ENCODE results near the gene GRAMD4. TPM values are rescaled to one million over a fixed set of nuclear protein-coding genes. Genes with fewer than 3 reads are reported as not detected.

Gene GRAMD4
- polyA plus RNA-seq, 4 donors: 30.5 to 64.9 (median 40.9) TPM

DNA sequence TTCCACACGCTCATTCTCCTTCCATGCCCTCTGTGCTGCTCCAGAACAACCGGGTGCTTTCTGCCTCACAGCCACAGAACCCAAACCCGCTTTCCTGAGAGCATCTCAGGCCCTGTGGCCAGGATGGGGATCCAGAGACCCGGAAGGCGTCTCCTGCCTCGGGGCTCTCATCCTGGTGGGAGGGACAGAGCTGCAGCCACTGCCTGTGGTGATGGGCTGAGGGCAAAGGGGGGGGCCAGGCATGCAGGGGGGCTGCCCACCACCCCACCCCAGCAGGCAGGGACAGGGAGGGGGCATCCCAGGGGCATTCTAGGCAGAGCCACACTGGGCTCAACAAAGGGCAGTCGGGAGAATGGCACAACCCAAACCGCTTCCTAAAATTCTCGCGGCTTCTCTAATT is 76.4 kb downstream of the GRAMD4 start:
- FAIRE-seq (no peak), DNase-seq (no peak)
- WGBS, 3 donors: 87 to 95% (median 93%) methylated on average over 10 of the region's 10 CpGs
- no peaks in the 10 kb centered on the region for H3K9me3 ChIP-seq (ENCODE audit: control insufficient read depth in 2 of 2, insufficient read depth in 1 of 2, low read depth in 1 of 2, low read length in 1 of 2)
- peaks cover 43 to 96% (median 51%) of the 10 kb centered on the region in 3 donors for H3K36me3 ChIP-seq (ENCODE audit: control insufficient read depth in 3 of 3, insufficient read depth in 2 of 3, low read depth in 1 of 3, low read length in 3 of 3)
- H3K4me3 ChIP-seq (ENCODE audit: low read depth in 1 of 3, low read length in 3 of 3): no peak overlapping the region
- H3K4me1 ChIP-seq (ENCODE audit: control insufficient read depth in 3 of 3, insufficient read depth in 2 of 3, low read depth in 1 of 3, low read length in 2 of 3): no peaks in the 10 kb centered on the region
- H3K27me3 ChIP-seq (ENCODE audit: control insufficient read depth in 3 of 3, insufficient read depth in 3 of 3, low read length in 3 of 3): no peaks in the 10 kb centered on the region
- no peak overlapping the region for H3K27ac ChIP-seq (ENCODE audit: low read depth in 1 of 3, low read length in 2 of 3)

DNA sequence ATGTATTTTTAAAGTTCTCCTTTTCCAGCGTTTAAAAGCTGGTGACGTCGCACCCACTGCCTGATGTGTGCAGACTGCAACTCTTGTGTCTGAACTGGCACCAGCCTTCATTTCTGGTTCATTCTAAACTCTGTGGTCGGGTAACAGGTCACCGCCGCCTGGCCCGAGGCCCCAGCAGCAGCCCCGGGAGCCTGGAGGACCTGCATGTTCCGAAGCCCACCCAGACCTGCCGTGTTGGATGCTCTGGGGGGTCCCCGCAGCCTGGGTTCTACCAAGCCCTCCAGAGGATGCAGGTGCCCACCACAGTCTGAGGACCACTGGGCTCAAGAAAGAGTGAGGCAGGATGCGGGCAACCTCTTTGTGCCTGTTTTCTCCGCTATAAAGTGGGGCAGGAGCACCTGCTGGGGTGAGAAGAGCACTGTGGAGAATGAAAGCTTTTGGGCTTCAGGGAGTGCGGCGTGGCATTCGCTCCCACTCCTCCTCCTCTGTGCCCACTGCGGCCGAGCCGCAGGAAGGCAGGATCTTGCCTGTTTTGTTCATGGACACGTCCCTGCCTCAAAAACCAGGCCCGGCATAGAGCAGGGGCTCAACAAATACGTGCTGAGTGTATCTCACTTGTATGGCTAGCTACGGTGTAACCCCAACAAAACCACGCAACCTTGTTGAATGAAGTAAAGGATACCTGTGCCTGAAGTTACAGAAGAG is 77.8 kb downstream of the GRAMD4 start:
- WGBS, 3 donors: 91 to 94% (median 91%) methylated on average over 21 to 24 of the region's 24 CpGs
- Histone ChIP-seq H3K27me3 (ENCODE audit: control insufficient read depth in 3 of 3, insufficient read depth in 3 of 3, low read length in 3 of 3) (no peaks in the 10 kb centered on the region), H3K4me3 (ENCODE audit: low read depth in 1 of 3, low read length in 3 of 3) (no peak overlapping the region), H3K9me3 (ENCODE audit: control insufficient read depth in 2 of 2, insufficient read depth in 1 of 2, low read depth in 1 of 2, low read length in 1 of 2) (no peaks in the 10 kb centered on the region), H3K36me3 (ENCODE audit: control insufficient read depth in 3 of 3, insufficient read depth in 2 of 3, low read depth in 1 of 3, low read length in 3 of 3) (peaks cover 44 to 95% (median 47%) of the 10 kb centered on the region in 3 donors), H3K27ac (ENCODE audit: low read depth in 1 of 3, low read length in 2 of 3) (no peak overlapping the region), H3K4me1 (ENCODE audit: control insufficient read depth in 3 of 3, insufficient read depth in 2 of 3, low read depth in 1 of 3, low read length in 2 of 3) (no peaks in the 10 kb centered on the region)
- no peak for FAIRE-seq
- no peak for DNase-seq

DNA sequence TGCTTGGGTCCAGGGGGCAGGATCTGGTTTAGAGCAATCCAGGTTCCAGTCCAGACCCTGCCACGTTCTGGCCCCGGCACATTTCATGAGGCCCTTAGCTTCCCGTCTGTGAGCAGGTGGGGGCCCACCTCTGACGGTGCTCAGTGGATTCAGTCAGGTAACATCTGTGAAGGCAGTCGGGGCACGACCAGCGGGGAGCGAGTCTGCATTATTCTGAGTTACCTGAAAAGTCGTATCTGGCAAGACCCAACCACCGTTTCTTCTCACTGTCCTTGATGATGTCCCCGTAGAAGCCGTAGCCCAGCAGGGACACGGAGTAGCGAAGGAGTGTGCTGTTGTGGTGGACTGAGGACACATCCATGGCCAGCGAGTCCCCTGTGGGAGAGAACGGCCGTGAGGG is 78.9 kb downstream of the GRAMD4 start:
- FAIRE-seq (no peak), DNase-seq (no peak)
- peaks cover 53 to 95% (median 53%) of the 10 kb centered on the region in 3 donors for H3K36me3 ChIP-seq (ENCODE audit: control insufficient read depth in 3 of 3, insufficient read depth in 2 of 3, low read depth in 1 of 3, low read length in 3 of 3)
- H3K4me1 ChIP-seq (ENCODE audit: control insufficient read depth in 3 of 3, insufficient read depth in 2 of 3, low read depth in 1 of 3, low read length in 2 of 3): no peaks in the 10 kb centered on the region
- no peaks in the 10 kb centered on the region for H3K9me3 ChIP-seq (ENCODE audit: control insufficient read depth in 2 of 2, insufficient read depth in 1 of 2, low read depth in 1 of 2, low read length in 1 of 2)
- no peak overlapping the region for H3K27ac ChIP-seq (ENCODE audit: low read depth in 1 of 3, low read length in 2 of 3)
- 93 to 95% (median 94%) methylated on average over 17 of the region's 17 CpGs for WGBS, 3 donors
- H3K27me3 ChIP-seq (ENCODE audit: control insufficient read depth in 3 of 3, insufficient read depth in 3 of 3, low read length in 3 of 3): no peaks in the 10 kb centered on the region
- no peak overlapping the region for H3K4me3 ChIP-seq (ENCODE audit: low read depth in 1 of 3, low read length in 3 of 3)

GRCh38 chr22:46701262-46701661 is 81.1 kb downstream of the GRAMD4 start:
- Histone ChIP-seq H3K27ac (ENCODE audit: low read depth in 1 of 3, low read length in 2 of 3) (no peak overlapping the region), H3K27me3 (ENCODE audit: control insufficient read depth in 3 of 3, insufficient read depth in 3 of 3, low read length in 3 of 3) (no peaks in the 10 kb centered on the region), H3K9me3 (ENCODE audit: control insufficient read depth in 2 of 2, insufficient read depth in 1 of 2, low read depth in 1 of 2, low read length in 1 of 2) (no peaks in the 10 kb centered on the region), H3K36me3 (ENCODE audit: control insufficient read depth in 3 of 3, insufficient read depth in 2 of 3, low read depth in 1 of 3, low read length in 3 of 3) (peaks cover 37 to 89% (median 38%) of the 10 kb centered on the region in 3 donors), H3K4me3 (ENCODE audit: low read depth in 1 of 3, low read length in 3 of 3) (no peak overlapping the region), H3K4me1 (ENCODE audit: control insufficient read depth in 3 of 3, insufficient read depth in 2 of 3, low read depth in 1 of 3, low read length in 2 of 3) (no peaks in the 10 kb centered on the region)
- 92 to 94% (median 93%) methylated on average over 33 of the region's 33 CpGs for WGBS, 3 donors
- FAIRE-seq (no peak), DNase-seq (no peak)

- DNase-seq (no peak), FAIRE-seq (no peak)
- H3K4me1 ChIP-seq (ENCODE audit: control insufficient read depth in 3 of 3, insufficient read depth in 2 of 3, low read depth in 1 of 3, low read length in 2 of 3): no peaks in the 10 kb centered on the region
- no peak overlapping the region for H3K4me3 ChIP-seq (ENCODE audit: low read depth in 1 of 3, low read length in 3 of 3)
- no peak overlapping the region for H3K27ac ChIP-seq (ENCODE audit: low read depth in 1 of 3, low read length in 2 of 3)
- no peaks in the 10 kb centered on the region for H3K9me3 ChIP-seq (ENCODE audit: control insufficient read depth in 2 of 2, insufficient read depth in 1 of 2, low read depth in 1 of 2, low read length in 1 of 2)
- H3K27me3 ChIP-seq (ENCODE audit: control insufficient read depth in 3 of 3, insufficient read depth in 3 of 3, low read length in 3 of 3): no peaks in the 10 kb centered on the region
- WGBS, 3 donors: 95 to 97% (median 95%) methylated on average over 26 of the region's 26 CpGs
- H3K36me3 ChIP-seq (ENCODE audit: control insufficient read depth in 3 of 3, insufficient read depth in 2 of 3, low read depth in 1 of 3, low read length in 3 of 3): peaks cover 34 to 88% (median 42%) of the 10 kb centered on the region in 3 donors
Measured at GRCh38 chr22:46703171-46703995, 83.2 kb downstream of the GRAMD4 start.

GRCh38 chr22:46703996-46704370 is 83.8 kb downstream of the GRAMD4 start:
- FAIRE-seq: no peak
- Histone ChIP-seq H3K27me3 (ENCODE audit: control insufficient read depth in 3 of 3, insufficient read depth in 3 of 3, low read length in 3 of 3) (no peaks in the 10 kb centered on the region), H3K4me3 (ENCODE audit: low read depth in 1 of 3, low read length in 3 of 3) (no peak overlapping the region), H3K36me3 (ENCODE audit: control insufficient read depth in 3 of 3, insufficient read depth in 2 of 3, low read depth in 1 of 3, low read length in 3 of 3) (peaks cover 33 to 88% (median 44%) of the 10 kb centered on the region in 3 donors), H3K4me1 (ENCODE audit: control insufficient read depth in 3 of 3, insufficient read depth in 2 of 3, low read depth in 1 of 3, low read length in 2 of 3) (no peaks in the 10 kb centered on the region), H3K27ac (ENCODE audit: low read depth in 1 of 3, low read length in 2 of 3) (no peak overlapping the region), H3K9me3 (ENCODE audit: control insufficient read depth in 2 of 2, insufficient read depth in 1 of 2, low read depth in 1 of 2, low read length in 1 of 2) (no peaks in the 10 kb centered on the region)
- 87 to 94% (median 89%) methylated on average over 6 of the region's 6 CpGs for WGBS, 3 donors
- DNase-seq: no peak

DNA sequence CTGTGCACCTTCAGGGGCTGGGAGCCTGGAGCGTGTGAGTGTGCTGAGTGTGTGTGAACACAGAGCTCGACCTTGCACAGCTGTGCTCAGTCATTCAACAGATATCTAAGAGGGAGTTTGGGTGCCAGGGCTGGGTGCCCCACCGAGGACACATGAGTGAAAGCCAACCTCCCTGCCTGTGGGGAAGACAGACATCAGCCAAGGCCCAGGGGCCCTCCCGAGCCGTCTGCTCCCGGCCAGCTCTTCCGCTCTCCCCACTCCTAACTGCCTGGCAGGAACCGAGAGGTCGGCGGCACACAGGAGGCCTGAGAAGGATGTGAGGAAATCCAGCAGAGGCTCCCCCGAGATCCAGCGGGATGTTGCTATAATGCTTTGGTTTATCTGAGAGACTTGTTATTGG is 85.9 kb downstream of the GRAMD4 start:
- Histone ChIP-seq H3K9me3 (ENCODE audit: control insufficient read depth in 2 of 2, insufficient read depth in 1 of 2, low read depth in 1 of 2, low read length in 1 of 2) (no peaks in the 10 kb centered on the region), H3K27me3 (ENCODE audit: control insufficient read depth in 3 of 3, insufficient read depth in 3 of 3, low read length in 3 of 3) (no peaks in the 10 kb centered on the region), H3K4me1 (ENCODE audit: control insufficient read depth in 3 of 3, insufficient read depth in 2 of 3, low read depth in 1 of 3, low read length in 2 of 3) (no peaks in the 10 kb centered on the region), H3K27ac (ENCODE audit: low read depth in 1 of 3, low read length in 2 of 3) (no peak overlapping the region), H3K36me3 (ENCODE audit: control insufficient read depth in 3 of 3, insufficient read depth in 2 of 3, low read depth in 1 of 3, low read length in 3 of 3) (peaks cover 31 to 82% (median 42%) of the 10 kb centered on the region in 3 donors), H3K4me3 (ENCODE audit: low read depth in 1 of 3, low read length in 3 of 3) (no peak overlapping the region)
- WGBS, 3 donors: 94 to 99% (median 99%) methylated on average over 12 of the region's 12 CpGs
- FAIRE-seq: no peak
- DNase-seq: no peak

DNA sequence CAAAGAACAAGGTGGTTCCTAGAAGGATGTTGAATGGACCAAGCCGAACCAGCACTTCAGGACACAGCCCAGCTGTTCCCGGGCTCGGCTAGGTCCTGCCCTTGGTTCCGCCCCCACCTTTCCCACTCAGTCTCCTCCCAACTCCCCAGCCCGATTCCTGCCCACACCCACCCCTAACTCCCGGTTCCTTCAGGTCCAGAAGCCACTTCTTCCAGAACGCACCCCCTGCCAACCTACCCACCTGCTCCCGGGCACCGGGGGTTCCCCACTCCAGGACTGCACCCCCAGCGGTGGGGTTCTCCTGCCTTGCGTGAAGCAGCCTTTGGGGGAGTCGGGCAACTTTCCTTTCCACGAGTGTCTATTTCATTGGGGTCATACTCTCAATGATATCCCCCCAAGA is 87.1 kb downstream of the GRAMD4 start:
- FAIRE-seq: no peak
- Histone ChIP-seq H3K27ac (ENCODE audit: low read depth in 1 of 3, low read length in 2 of 3) (no peak overlapping the region), H3K27me3 (ENCODE audit: control insufficient read depth in 3 of 3, insufficient read depth in 3 of 3, low read length in 3 of 3) (no peaks in the 10 kb centered on the region), H3K36me3 (ENCODE audit: control insufficient read depth in 3 of 3, insufficient read depth in 2 of 3, low read depth in 1 of 3, low read length in 3 of 3) (peaks cover 33 to 78% (median 48%) of the 10 kb centered on the region in 3 donors), H3K4me1 (ENCODE audit: control insufficient read depth in 3 of 3, insufficient read depth in 2 of 3, low read depth in 1 of 3, low read length in 2 of 3) (no peaks in the 10 kb centered on the region), H3K4me3 (ENCODE audit: low read depth in 1 of 3, low read length in 3 of 3) (no peak overlapping the region), H3K9me3 (ENCODE audit: control insufficient read depth in 2 of 2, insufficient read depth in 1 of 2, low read depth in 1 of 2, low read length in 1 of 2) (no peaks in the 10 kb centered on the region)
- 88 to 93% (median 90%) methylated on average over 13 of the region's 13 CpGs for WGBS, 3 donors
- DNase-seq: no peak

All from small intestine (tissue), 7 donors.